Measurements from ENCODE around the gene NEK11. TPM values are rescaled to one million over a fixed set of nuclear protein-coding genes. Genes with fewer than 3 reads are reported as not detected.

Gene NEK11
- total RNA-seq, 4 donors from 2014 or later = 2.3 to 25.2 (median 8.4) TPM

DNA sequence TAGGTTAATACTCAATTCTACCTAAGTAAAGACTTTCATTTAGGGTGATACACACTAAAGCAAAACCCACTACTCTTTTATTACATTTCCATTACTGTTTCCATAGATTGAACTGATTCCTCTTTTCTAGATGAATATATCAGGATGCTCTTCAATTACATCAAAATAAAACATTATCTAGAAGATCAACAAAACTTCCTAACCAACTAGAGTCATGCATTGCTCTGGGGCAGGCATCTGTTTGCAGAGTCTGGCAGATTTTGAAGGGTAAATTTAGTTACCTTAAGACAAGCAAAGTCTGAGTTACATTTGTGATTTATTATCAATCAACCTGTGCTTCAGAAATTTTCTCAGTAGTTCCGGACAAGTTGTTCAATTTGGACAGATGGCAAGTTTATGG is 117.1 kb downstream of the NEK11 start:
- intact Hi-C loops (cut with DNase I; ENCODE audit: low total_unique reads) = no loop called here
- H3K4me1 ChIP-seq = no peaks in the 10 kb centered on the region
- no peak overlapping the region for H3K4me3 ChIP-seq
- TF ChIP-seq POLR2A (IDR thresholded peaks at IDR 0.05) (no peak), CTCF (IDR thresholded peaks at IDR 0.05) (no peak)
- H3K9me3 ChIP-seq = no peaks in the 10 kb centered on the region
- no peaks in the 10 kb centered on the region for H3K27me3 ChIP-seq
- no peak for DNase-seq
- no peak overlapping the region for H3K27ac ChIP-seq
- no peaks in the 10 kb centered on the region for H3K36me3 ChIP-seq

GRCh38 chr3:131147534-131147933 is 120.9 kb downstream of the NEK11 start:
- H3K36me3 ChIP-seq = no peaks in the 10 kb centered on the region
- intact Hi-C loops (cut with DNase I; ENCODE audit: low total_unique reads) = no loop called here
- no peak for DNase-seq
- no peak overlapping the region for H3K27ac ChIP-seq
- no peak overlapping the region for H3K4me3 ChIP-seq
- TF ChIP-seq POLR2A (IDR thresholded peaks at IDR 0.05) (no peak), CTCF (IDR thresholded peaks at IDR 0.05) (no peak)
- H3K9me3 ChIP-seq = no peaks in the 10 kb centered on the region
- no peaks in the 10 kb centered on the region for H3K27me3 ChIP-seq
- H3K4me1 ChIP-seq = no peaks in the 10 kb centered on the region

DNA sequence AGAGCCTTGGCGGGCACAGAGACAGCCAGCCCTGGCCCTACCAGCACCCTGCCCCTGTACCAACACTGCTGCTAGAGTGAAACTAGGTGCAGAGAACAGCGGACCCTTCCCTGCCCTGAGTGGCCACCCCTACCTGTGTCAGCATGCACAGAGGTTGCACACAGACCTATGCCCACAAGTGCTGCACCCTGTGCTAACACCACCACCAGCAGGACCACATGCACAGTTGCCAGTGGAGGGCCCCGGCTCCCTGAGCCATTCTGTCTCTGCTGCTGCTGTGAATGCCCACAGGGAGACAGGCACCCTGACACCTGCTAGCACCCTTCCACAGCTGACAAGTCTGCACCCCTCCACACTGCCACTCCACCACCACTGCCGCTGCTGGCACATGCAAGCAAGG is 131.8 kb downstream of the NEK11 start:
- no peaks in the 10 kb centered on the region for H3K4me1 ChIP-seq
- TF ChIP-seq CTCF (IDR thresholded peaks at IDR 0.05) = no peak
- no peak for TF ChIP-seq POLR2A (IDR thresholded peaks at IDR 0.05)
- DNase-seq = no peak
- no peak overlapping the region for H3K27ac ChIP-seq
- H3K36me3 ChIP-seq = no peaks in the 10 kb centered on the region
- intact Hi-C loops (cut with DNase I; ENCODE audit: low total_unique reads) = no loop called here
- no peak overlapping the region for H3K4me3 ChIP-seq
- no peaks in the 10 kb centered on the region for H3K9me3 ChIP-seq
- H3K27me3 ChIP-seq = no peaks in the 10 kb centered on the region

- Histone ChIP-seq H3K4me3 (no peak overlapping the region), H3K36me3 (no peaks in the 10 kb centered on the region), H3K27me3 (no peaks in the 10 kb centered on the region), H3K9me3 (no peaks in the 10 kb centered on the region), H3K27ac (no peak overlapping the region), H3K4me1 (no peaks in the 10 kb centered on the region)
- TF ChIP-seq POLR2A (IDR thresholded peaks at IDR 0.05) (no peak), CTCF (IDR thresholded peaks at IDR 0.05) (no peak)
- intact Hi-C loops (cut with DNase I; ENCODE audit: low total_unique reads) = no loop called here
- no peak for DNase-seq
Measured at GRCh38 chr3:131162516-131162915, 135.8 kb downstream of the NEK11 start.

- Histone ChIP-seq H3K27me3 (no peaks in the 10 kb centered on the region), H3K9me3 (no peaks in the 10 kb centered on the region), H3K4me3 (no peak overlapping the region), H3K36me3 (no peaks in the 10 kb centered on the region), H3K27ac (no peak overlapping the region), H3K4me1 (no peaks in the 10 kb centered on the region)
- DNase-seq = no peak
- intact Hi-C loops (cut with DNase I; ENCODE audit: low total_unique reads) = no loop called here
- TF ChIP-seq CTCF (IDR thresholded peaks at IDR 0.05) (no peak), POLR2A (IDR thresholded peaks at IDR 0.05) (no peak)
Measured at GRCh38 chr3:131167867-131168266, 141.2 kb downstream of the NEK11 start.

Data from uterus (tissue), 4 donors.